Measurements from ENCODE around the gene C14orf119. TPM values are rescaled to one million over a fixed set of nuclear protein-coding genes. Genes with fewer than 3 reads are reported as not detected.
A peak's percentile ranks its signal among the peaks of the same experiment; 100 is the strongest.

C14orf119 gene
- polyA plus RNA-seq, 3 donors, result 17.5 to 110 (median 106) TPM

DNA sequence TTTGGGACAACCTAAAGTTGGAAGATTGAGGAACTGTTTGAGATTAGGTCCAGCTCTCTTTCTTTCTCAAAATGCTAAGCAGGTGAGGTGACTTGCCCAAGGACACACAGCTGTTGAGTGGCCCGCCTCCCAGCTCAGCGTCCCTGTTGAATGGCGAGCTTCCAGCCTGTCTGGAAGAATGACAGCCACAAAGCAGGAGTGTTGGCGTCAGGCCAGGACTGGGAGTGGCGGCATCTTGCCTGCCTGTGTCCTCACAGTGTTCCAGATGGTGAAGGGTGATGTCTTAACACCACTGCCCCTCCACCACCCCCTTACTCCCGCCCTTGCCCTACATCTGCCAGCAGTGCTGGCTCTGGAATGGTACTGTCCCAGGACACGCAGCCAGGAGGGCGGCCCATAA lies 28.1 kb downstream of the C14orf119 start:
- Histone ChIP-seq H3K79me2 (ENCODE audit: insufficient read depth, low read length) (peaks cover 13% of the 10 kb centered on the region), H3K36me3 (replicated peaks in 1 of 2; ENCODE audit: control insufficient read depth in 1 of 2, insufficient read depth in 2 of 2, low read length in 2 of 2) (no peaks in the 10 kb centered on the region), H2AFZ (ENCODE audit: insufficient read depth, low read depth, low read length, poor library complexity, severe bottlenecking) (peak overlapping the region; percentile 2), H3K4me2 (replicated peaks; ENCODE audit: extremely low read depth, low read length, poor library complexity, severe bottlenecking) (no peak overlapping the region), H3K9ac (ENCODE audit: insufficient read depth, low read length, poor library complexity, severe bottlenecking) (no peak overlapping the region), H3K4me3 (replicated peaks in 1 of 3; ENCODE audit: low read depth in 2 of 3, low read length in 3 of 3) (no peak overlapping the region), H3K27me3 (ENCODE audit: control insufficient read depth in 2 of 2, insufficient read depth in 2 of 2, low read length in 2 of 2) (no peaks in the 10 kb centered on the region), H3K27ac (ENCODE audit: low read depth in 1 of 2, low read length in 2 of 2) (no peak overlapping the region), H4K20me1 (ENCODE audit: insufficient read depth, low read length) (no peaks in the 10 kb centered on the region), H3K9me3 (replicated peaks in 1 of 2; ENCODE audit: control insufficient read depth in 1 of 2, insufficient read depth in 1 of 2, low read length in 2 of 2) (no peaks in the 10 kb centered on the region), H3K4me1 (ENCODE audit: control insufficient read depth in 1 of 2, insufficient read depth in 2 of 2, low read length in 2 of 2) (peaks cover 23 to 31% of the 10 kb centered on the region in 2 donors)
- intact Hi-C loops (cut with micrococcal nuclease), result no loop called here
- Mint-ChIP-seq H3K27ac (no peak overlapping the region), H3K4me3 (no peak overlapping the region), H3K27me3 (ENCODE audit: low read depth in 3 of 3) (peaks cover 0 to 2% (median 0%) of the 10 kb centered on the region in 3 donors), H3K36me3 (no peaks in the 10 kb centered on the region), H3K9me3 (peaks cover 0 to 2% (median 0%) of the 10 kb centered on the region in 7 donors), H3K4me1 (peaks cover 39% of the 10 kb centered on the region)
- DNase-seq, result no peak
- TF ChIP-seq CTCF (IDR thresholded peaks at IDR 0.05), result no peak
- 79% methylated on average over 4 of the region's 8 CpGs for WGBS (ENCODE audit: insufficient coverage)

DNA sequence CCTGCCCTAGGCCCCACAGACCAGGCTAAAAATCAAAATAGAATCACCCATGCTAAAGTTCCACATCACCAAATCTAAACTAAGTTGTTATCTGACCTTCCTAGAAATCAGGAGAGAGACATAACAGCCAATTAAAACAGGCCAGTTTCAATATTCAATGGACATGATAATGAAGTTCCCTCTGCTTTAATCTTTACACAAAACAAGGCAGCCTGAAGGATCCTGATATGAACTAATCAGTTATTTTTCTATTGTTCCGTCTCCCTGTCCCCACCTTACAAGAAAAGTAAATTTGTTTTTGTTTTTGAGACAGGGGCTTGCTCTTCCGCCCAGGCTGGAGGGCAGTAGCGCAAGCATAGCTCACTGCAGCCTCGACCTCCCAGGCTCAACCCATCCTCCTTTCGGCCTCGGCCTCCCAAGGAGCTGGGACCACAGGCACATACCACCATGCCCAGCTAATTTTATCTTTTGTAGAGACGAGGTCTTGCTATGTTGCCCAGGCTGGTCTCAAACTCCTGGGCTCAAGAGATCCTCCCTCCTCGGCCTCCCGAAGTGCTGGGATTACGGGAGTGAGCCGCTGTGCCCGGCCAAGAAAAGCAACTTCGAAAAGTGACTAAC lies 29.1 kb downstream of the C14orf119 start:
- DNase-seq, result no peak
- Histone ChIP-seq H3K9ac (ENCODE audit: insufficient read depth, low read length, poor library complexity, severe bottlenecking) (no peak overlapping the region), H3K4me3 (replicated peaks in 1 of 3; ENCODE audit: low read depth in 2 of 3, low read length in 3 of 3) (no peak overlapping the region), H2AFZ (ENCODE audit: insufficient read depth, low read depth, low read length, poor library complexity, severe bottlenecking) (no peak overlapping the region), H4K20me1 (ENCODE audit: insufficient read depth, low read length) (no peaks in the 10 kb centered on the region), H3K36me3 (replicated peaks in 1 of 2; ENCODE audit: control insufficient read depth in 1 of 2, insufficient read depth in 2 of 2, low read length in 2 of 2) (no peaks in the 10 kb centered on the region), H3K27ac (ENCODE audit: low read depth in 1 of 2, low read length in 2 of 2) (no peak overlapping the region), H3K4me2 (replicated peaks; ENCODE audit: extremely low read depth, low read length, poor library complexity, severe bottlenecking) (no peak overlapping the region), H3K9me3 (replicated peaks in 1 of 2; ENCODE audit: control insufficient read depth in 1 of 2, insufficient read depth in 1 of 2, low read length in 2 of 2) (no peaks in the 10 kb centered on the region), H3K79me2 (ENCODE audit: insufficient read depth, low read length) (peaks cover 2% of the 10 kb centered on the region), H3K4me1 (ENCODE audit: control insufficient read depth in 1 of 2, insufficient read depth in 2 of 2, low read length in 2 of 2) (peaks cover 17 to 31% of the 10 kb centered on the region in 2 donors), H3K27me3 (ENCODE audit: control insufficient read depth in 2 of 2, insufficient read depth in 2 of 2, low read length in 2 of 2) (no peaks in the 10 kb centered on the region)
- Mint-ChIP-seq H3K27me3 (ENCODE audit: low read depth in 3 of 3) (peaks cover 0 to 2% (median 0%) of the 10 kb centered on the region in 3 donors), H3K36me3 (no peaks in the 10 kb centered on the region), H3K9me3 (peaks cover 0 to 2% (median 0%) of the 10 kb centered on the region in 7 donors), H3K27ac (no peak overlapping the region), H3K4me1 (peaks cover 35% of the 10 kb centered on the region), H3K4me3 (no peak overlapping the region)
- intact Hi-C loops (cut with micrococcal nuclease), result no loop called here
- no peak for TF ChIP-seq CTCF (IDR thresholded peaks at IDR 0.05)
- WGBS (ENCODE audit: insufficient coverage), result 100% methylated on average over 8 of the region's 13 CpGs

Measured in CD14-positive monocyte (primary cell).